Tibial artery (tissue), 4 donors: Measurements from ENCODE around the gene VAMP2.
A peak's percentile ranks its signal among the peaks of the same experiment; 100 is the strongest.

ENCODE experiments used
- DNase-seq, 2 donors: peaks; one replicate each; pipeline ENCODE4 v3.0.0-alpha.2; 2019
- H3K27ac ChIP-seq, 2 donors: fragments of 200-600 bp; sonication (generic) in 1 of 2; 1 replicate in 1 of 2; 2 replicates in 1 of 2; pipeline ENCODE4 v1.5.1; 2018 to 2019; ENCODE audit warnings: mild to moderate bottlenecking in 1 of 2
- H3K27me3 ChIP-seq, 2 donors: fragments of 200-600 bp; sonication (generic) in 1 of 2; one replicate each; pipeline versions ENCODE4 v1.5.1 to v1.6.0; 2016 to 2019
- H3K36me3 ChIP-seq, 3 donors: fragments of 200-600 bp; sonication (generic) in 2 of 3; one replicate each; pipeline ENCODE4 v1.5.1; 2016 to 2019; ENCODE audit warnings: mild to moderate bottlenecking in 2 of 3
- H3K4me1 ChIP-seq, 4 donors: fragments of 200-600 bp; sonication (generic) in 2 of 4; 1 replicate in 3 of 4; 2 replicates in 1 of 4; pipeline ENCODE4 v1.5.1; 2016 to 2019
- H3K4me3 ChIP-seq, 2 donors: fragments of 200-600 bp; sonication (generic) in 1 of 2; 1 replicate in 1 of 2; 2 replicates in 1 of 2; pipeline ENCODE4 v1.5.1; 2018 to 2019; ENCODE audit warnings: mild to moderate bottlenecking in 2 of 2
- H3K9me3 ChIP-seq, 3 donors: fragments of 200-600 bp; sonication (generic) in 1 of 3; one replicate each; pipeline ENCODE4 v1.5.1; 2016 to 2019
- CTCF ChIP-seq, 2 experiments: fragments of 200-600 bp in 1 of 2; fragments of 450-650 bp in 1 of 2; IDR thresholded peaks; one replicate each; pipeline ENCODE4 v1.5.1; 2017 to 2019; ENCODE audit warnings: antibody characterized with exemption in 2 of 2, mild to moderate bottlenecking in 1 of 2, moderate library complexity in 1 of 2
- intact Hi-C: fragments of 100-400 bp; cut with DNase I; formaldehyde crosslinking; loops from one replicate; pipeline ENCODE4 v1.15.0; 2023; ENCODE audit warnings: low total_unique reads

The VAMP2 gene

GRCh38 chr17:8140065-8141029, 22.4 kb downstream of the VAMP2 start:
- peaks cover 60 to 62% (median 61%) of the 10 kb centered on the region in 3 donors for H3K36me3 ChIP-seq
- no peak overlapping the region for H3K4me3 ChIP-seq
- peaks cover 0 to 55% (median 26%) of the 10 kb centered on the region in 4 donors for H3K4me1 ChIP-seq
- peak overlapping the region; percentile 81 to 83 for H3K27ac ChIP-seq
- H3K27me3 ChIP-seq: no peaks in the 10 kb centered on the region
- intact Hi-C loops: no loop called here
- DNase-seq: peak; percentile 47 to 79
- no peaks in the 10 kb centered on the region for H3K9me3 ChIP-seq
- no peak for TF ChIP-seq CTCF (IDR thresholded peaks at IDR 0.05)

- Histone ChIP-seq H3K4me3 (peak overlapping the region in 1 of 2 donors; percentile 22), H3K9me3 (no peaks in the 10 kb centered on the region), H3K4me1 (peaks cover 0 to 46% (median 22%) of the 10 kb centered on the region in 4 donors), H3K27ac (peak overlapping the region; percentile 81 to 83), H3K36me3 (peaks cover 44 to 47% (median 46%) of the 10 kb centered on the region in 3 donors), H3K27me3 (no peaks in the 10 kb centered on the region)
- intact Hi-C loops: no loop called here
- DNase-seq: peak; percentile 94 to 98
- peak; percentile 93 to 96 for TF ChIP-seq CTCF (IDR thresholded peaks at IDR 0.05)
Observed at GRCh38 chr17:8138672-8139371, 23.9 kb downstream of the VAMP2 start.

GRCh38 chr17:8138374-8138671, 24.4 kb downstream of the VAMP2 start:
- Histone ChIP-seq H3K4me1 (peaks cover 0 to 46% (median 21%) of the 10 kb centered on the region in 4 donors), H3K27me3 (no peaks in the 10 kb centered on the region), H3K36me3 (peaks cover 39 to 42% (median 41%) of the 10 kb centered on the region in 3 donors), H3K27ac (peak overlapping the region; percentile 81 to 83), H3K4me3 (peak overlapping the region in 1 of 2 donors; percentile 22), H3K9me3 (no peaks in the 10 kb centered on the region)
- no peak for TF ChIP-seq CTCF (IDR thresholded peaks at IDR 0.05)
- intact Hi-C loops: no loop called here
- DNase-seq: no peak

GRCh38 chr17:8137645-8138373, 24.9 kb downstream of the VAMP2 start:
- intact Hi-C loops: loop anchor here (2.0 kb wide), 1 partner anchor 23 kb away; no protein-coding TSS in a partner anchor
- no peaks in the 10 kb centered on the region for H3K27me3 ChIP-seq
- H3K4me1 ChIP-seq: peaks cover 0 to 46% (median 19%) of the 10 kb centered on the region in 4 donors
- H3K9me3 ChIP-seq: no peaks in the 10 kb centered on the region
- H3K4me3 ChIP-seq: peak overlapping the region in 1 of 2 donors; percentile 22
- peak; percentile 23 to 70 for DNase-seq
- no peak for TF ChIP-seq CTCF (IDR thresholded peaks at IDR 0.05)
- H3K27ac ChIP-seq: peak overlapping the region; percentile 81 to 83
- H3K36me3 ChIP-seq: peaks cover 34 to 37% (median 35%) of the 10 kb centered on the region in 3 donors

GRCh38 chr17:8133941-8134340, 28.8 kb downstream of the VAMP2 start:
- TF ChIP-seq CTCF (IDR thresholded peaks at IDR 0.05): no peak
- intact Hi-C loops: no loop called here
- DNase-seq: no peak

More at GRCh38 chr17:8133941-8134340, 28.8 kb downstream of the VAMP2 start:
- Histone ChIP-seq H3K27me3 (peaks cover 0 to 6% of the 10 kb centered on the region in 2 donors), H3K27ac (no peak overlapping the region), H3K4me3 (no peak overlapping the region), H3K9me3 (no peaks in the 10 kb centered on the region), H3K36me3 (no peaks in the 10 kb centered on the region), H3K4me1 (peaks cover 0 to 10% (median 8%) of the 10 kb centered on the region in 4 donors)
